ENCODE data around the gene MIOS. TPM values are rescaled to one million over a fixed set of nuclear protein-coding genes. Genes with fewer than 3 reads are reported as not detected.

The MIOS gene
- total RNA-seq, 1 experiment from 2014 or later: 41.3 TPM

- no peak for TF ChIP-seq ZNF425 (CRISPR knock-in tag; conservative IDR thresholded peaks at IDR 0.05)
Observed at GRCh38 chr7:7570584-7570983, 3.9 kb downstream of the MIOS start (continued).

- H3K27ac Mint-ChIP-seq: no peak overlapping the region
- ChIA-PET CTCF (no interaction called here), POLR2A (no interaction called here)
- no peak for TF ChIP-seq ERG (CRISPR knock-in tag; IDR thresholded peaks at IDR 0.05)
- TF ChIP-seq E2F4 (CRISPR knock-in tag; IDR thresholded peaks at IDR 0.05; ENCODE audit: borderline replicate concordance, low read depth): no peak
- TF ChIP-seq AFF4 (CRISPR knock-in tag; IDR thresholded peaks at IDR 0.05; ENCODE audit: borderline replicate concordance): no peak
- no peak for TF ChIP-seq MXD4 (CRISPR knock-in tag; IDR thresholded peaks at IDR 0.05; ENCODE audit: borderline replicate concordance)
- TF ChIP-seq MYBL2 (CRISPR knock-in tag; IDR thresholded peaks at IDR 0.05): no peak
- TF ChIP-seq NR1H2 (CRISPR knock-in tag; IDR thresholded peaks at IDR 0.05): no peak
- no peak for TF ChIP-seq JUN (CRISPR knock-in tag; IDR thresholded peaks at IDR 0.05)
- TF ChIP-seq STAT6 (CRISPR knock-in tag; conservative IDR thresholded peaks at IDR 0.05; ENCODE audit: low read depth): no peak
- TF ChIP-seq GABPB1 (CRISPR knock-in tag; IDR thresholded peaks at IDR 0.05): no peak
- no peak for TF ChIP-seq TCF7 (CRISPR knock-in tag; IDR thresholded peaks at IDR 0.05; ENCODE audit: low read depth)
- TF ChIP-seq MAX (CRISPR knock-in tag; IDR thresholded peaks at IDR 0.05): no peak
- no peak for TF ChIP-seq ZNF671 (CRISPR knock-in tag; IDR thresholded peaks at IDR 0.05)
- peaks cover 25% of the 10 kb centered on the region for H3K36me3 Mint-ChIP-seq
- H3K4me3 Mint-ChIP-seq: no peak overlapping the region
- H3K9me3 Mint-ChIP-seq: peaks cover 17% of the 10 kb centered on the region
- ATAC-seq: no peak
- peaks cover 10% of the 10 kb centered on the region for H3K4me1 Mint-ChIP-seq
- no peaks in the 10 kb centered on the region for H3K27me3 Mint-ChIP-seq (ENCODE audit: low read depth)
- DNase-seq (ENCODE audit: low spot score): no peak
Observed at GRCh38 chr7:7573701-7574100, 7.0 kb downstream of the MIOS start.

All from WTC11 (cell line).